CD1c-positive myeloid dendritic cell (primary cell): ENCODE results near the gene TMEM245.

ENCODE experiments used
- DNase-seq: peaks from one replicate; pipeline ENCODE4 v3.0.0-alpha.2; 2016; ENCODE audit errors: extremely low spot score

The TMEM245 gene

DNA sequence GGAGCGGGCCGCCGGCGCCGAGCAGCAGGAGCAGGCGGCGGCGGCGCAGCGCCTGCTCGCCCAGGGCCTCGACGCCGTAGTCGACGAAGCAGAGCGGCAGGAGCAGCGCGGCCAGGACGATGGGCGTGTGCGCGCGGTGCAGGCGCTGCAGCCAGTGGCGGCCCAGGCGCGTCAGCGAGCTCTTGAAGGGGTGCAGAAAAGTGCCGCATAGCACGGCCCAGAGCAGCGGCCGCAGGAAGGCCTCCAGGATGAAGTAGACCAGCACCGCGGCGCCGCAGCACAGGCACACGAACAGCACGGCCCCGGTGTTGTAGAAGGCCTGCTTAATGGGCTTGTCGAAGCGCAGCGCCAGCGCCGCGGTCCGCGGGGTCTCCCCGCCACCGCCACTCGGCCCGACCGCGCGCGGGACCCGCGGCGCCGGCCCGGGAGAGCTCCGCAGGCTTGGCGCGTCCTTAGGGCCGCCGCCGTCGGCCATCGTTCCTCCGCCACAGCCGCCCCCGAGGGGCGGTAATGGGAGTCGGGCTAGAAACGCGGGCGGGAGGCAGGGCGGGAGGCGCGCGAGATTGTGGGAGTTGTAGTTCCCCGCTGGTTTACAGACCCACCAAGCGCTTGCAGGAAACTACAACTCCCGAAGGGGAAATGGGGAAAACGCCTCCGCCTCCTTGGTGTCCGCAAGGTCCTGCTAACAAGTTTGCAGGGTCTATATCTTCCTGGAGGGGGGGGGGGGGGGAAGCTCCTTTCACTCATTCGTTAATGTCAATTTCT is at the start of gene TMEM245:
TSS of gene TMEM245 (minus strand) at position 509 of the 765 bp plus-strand sequence. CDS start at position 475, 34 bp downstream.
- peak; percentile 98 for DNase-seq

DNA sequence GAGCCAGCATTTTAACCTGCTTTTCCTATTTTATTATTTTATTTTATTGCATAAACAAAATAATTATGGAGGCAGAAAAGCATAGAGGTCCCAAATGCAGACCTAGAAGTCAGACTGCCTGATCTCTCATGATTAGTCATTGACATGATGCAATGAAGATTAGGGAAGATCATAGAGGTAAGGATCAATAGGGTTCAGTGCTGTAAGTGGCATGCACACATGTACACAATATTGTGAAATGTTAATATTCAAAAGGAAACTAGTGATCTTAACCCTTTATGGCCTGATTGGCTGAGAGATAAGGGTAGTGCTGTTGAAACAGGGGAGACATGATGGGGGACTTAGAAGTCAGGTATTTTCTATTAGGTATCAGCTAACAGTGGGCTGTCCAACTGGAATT is 48.4 kb upstream of the TMEM245 start:
- no peak for DNase-seq

DNA sequence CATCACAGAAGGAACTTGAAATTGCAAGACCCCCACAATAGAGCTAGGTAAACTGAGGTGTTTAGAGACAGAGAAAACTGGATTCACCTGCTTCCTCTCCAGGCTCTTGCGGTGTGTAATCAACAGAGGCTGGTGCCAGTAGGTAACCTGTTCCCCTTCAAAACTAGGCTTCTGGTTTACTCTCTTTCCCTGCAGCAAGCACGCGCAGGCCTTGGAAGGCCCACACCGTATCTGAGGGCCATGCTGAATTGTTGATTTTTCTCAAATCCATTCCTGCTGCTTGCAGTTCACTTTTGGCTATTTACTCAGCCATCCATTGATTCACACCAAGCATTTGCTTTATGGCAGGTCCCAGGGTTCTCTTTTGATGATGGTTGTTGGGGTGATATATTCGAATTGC is 48.0 kb upstream of the TMEM245 start:
- DNase-seq, result no peak

DNA sequence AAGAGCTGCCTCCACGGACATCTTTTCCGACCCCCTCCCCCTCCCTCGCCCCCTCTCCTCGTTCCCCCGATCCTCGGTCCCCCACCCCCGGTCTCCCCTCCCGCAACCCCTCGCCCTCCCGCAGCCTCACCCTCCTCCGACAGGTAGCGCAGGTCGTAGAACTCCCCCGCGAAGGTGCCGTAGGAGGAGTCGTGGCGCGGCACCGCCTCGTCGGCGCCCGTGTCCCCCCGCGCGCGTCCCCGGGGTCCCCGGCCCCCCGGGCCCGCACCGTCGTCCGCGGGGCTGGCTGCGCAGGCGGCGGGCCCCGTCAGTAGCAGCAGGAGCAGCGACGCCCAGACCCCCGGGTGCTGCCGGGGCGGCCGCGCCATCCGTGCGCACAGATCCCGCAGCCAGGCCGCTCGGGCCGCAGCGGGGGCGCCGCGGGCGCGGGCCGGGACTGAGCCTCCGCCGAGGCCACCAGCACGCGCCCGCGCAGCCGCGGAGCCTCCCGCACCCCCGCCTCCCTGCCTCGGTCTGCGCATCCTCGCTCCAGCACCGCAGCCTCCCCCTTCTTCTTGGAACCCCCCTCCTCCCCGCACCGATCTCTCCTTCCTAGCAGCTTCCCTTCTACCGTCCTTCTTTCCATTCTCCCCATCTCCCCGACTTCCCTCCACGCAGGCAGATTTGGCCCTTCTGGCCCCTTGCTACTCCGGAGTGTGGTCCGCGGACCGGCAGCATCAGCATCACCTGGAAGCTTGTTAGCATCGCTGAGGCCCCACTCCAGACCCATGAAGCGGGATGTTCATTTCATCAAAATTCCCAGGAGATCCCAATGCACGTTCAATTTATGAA is 47.2 kb upstream of the TMEM245 start, which contains the start of gene FRRS1L:
TSS of gene FRRS1L (minus strand) at position 479 of the 831 bp plus-strand sequence. CDS start at position 368, 111 bp downstream.
- no peak for DNase-seq

DNA sequence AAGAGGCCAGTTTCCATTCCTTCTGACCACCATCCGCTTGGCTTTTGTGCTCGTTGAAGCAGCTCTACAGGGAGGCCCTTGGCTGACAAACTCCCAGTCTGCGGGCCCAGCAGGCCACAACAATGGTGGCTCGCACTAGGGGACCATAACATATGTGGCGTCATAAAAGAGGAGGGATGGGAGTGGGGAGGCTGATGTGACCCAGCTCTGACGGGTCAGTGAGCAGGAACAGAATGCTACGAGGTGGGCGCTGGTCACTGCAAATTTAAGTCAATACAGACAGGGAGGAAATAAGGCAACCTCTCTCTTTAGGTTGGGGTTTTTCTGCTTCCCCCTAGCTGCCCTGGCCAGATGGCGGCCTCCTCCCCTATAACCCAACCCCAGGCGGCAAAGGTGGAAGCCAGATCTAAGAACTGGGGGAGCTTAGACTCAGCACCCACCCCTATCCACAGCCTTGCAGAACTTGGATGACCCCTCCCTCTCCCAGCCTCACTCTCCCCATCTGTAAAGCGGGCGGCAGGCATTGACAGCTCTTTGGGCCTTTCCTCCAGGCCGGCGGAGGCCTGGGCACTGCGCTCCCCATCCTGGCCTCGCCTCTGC is 46.5 kb upstream of the TMEM245 start:
- DNase-seq, result no peak

DNA sequence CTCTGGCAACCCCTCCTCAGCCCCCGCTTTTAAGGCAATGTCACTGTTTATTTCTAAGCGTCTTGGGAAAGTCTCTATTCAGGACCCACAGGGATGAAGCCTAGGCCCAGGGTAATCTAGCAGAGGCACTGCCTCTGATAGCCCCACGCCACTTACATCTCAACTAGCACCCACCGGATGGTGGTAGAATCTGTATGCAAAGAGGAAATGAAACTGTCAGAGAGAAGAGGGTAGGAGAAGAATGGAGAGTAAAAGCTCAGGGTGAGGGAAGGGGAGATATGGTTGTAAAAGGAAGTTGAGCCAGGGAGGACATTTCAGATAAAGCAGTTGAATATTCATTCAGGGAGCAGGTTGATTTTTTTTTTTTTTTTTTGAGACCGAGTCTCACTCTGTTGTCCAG is 44.3 kb upstream of the TMEM245 start:
- DNase-seq, result no peak

DNA sequence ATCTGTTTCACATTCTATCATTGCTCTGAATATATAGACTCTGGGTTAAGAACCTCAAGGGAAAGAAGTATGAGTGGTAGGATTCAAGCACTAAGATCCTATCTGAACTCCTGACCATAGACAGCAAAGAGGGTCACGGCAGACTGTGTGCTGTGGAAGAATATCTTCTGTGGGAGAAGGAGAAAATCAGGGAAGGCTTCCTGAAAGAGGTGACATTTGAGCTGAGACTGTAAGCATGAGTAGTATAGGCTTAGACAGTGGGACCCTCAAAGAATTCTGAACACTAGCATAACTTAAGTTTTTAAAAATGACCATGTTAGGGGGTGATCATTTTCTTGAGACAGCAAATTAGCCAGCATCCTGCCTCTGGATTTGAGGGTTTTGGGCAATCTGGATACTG is 43.4 kb upstream of the TMEM245 start:
- DNase-seq, result no peak

- no peak for DNase-seq
Observed at GRCh38 chr9:109162677-109163076, 42.9 kb upstream of the TMEM245 start.

DNA sequence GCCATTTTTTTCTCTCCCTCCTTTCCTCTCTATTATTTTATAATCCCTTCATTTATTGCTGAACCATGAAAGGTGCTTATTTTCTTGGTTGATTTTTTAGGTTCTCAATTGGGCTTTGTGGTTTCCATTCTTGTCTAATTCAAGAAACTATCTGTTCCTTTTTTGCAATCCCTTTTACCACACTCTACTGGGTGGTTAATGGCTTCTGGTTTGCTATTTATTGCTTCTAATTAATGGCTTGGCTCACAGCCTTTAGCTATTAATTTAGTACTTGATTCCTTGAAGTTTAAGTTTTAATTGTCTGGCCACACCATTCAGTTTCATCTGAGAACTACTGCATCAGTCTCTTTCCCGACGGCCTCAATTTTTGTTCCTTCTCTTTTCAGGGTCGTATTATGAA is 41.7 kb upstream of the TMEM245 start:
- DNase-seq, result no peak

GRCh38 chr9:109159583-109159982 is 39.8 kb upstream of the TMEM245 start:
- DNase-seq, result no peak

DNA sequence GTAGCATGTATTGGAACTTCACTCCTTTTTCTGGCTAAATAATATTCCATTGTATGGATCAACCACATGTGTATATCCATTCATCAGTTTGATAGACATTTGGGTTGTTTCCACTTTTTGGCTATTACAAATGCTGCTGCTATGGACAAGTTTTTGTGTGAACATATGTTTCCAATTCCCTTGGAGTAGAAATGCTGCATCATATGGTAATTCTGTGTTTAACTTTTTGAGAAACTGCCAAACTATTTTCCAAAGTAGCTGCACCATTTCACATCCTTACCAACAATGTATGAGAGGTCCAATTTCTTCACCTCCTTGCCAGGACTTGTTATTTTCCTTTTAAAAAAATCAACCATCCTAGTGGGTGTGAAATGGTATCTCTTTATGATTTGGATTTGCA is 38.9 kb upstream of the TMEM245 start:
- DNase-seq, result no peak

- no peak for DNase-seq
Observed at GRCh38 chr9:109156708-109157107, 37.0 kb upstream of the TMEM245 start.

DNA sequence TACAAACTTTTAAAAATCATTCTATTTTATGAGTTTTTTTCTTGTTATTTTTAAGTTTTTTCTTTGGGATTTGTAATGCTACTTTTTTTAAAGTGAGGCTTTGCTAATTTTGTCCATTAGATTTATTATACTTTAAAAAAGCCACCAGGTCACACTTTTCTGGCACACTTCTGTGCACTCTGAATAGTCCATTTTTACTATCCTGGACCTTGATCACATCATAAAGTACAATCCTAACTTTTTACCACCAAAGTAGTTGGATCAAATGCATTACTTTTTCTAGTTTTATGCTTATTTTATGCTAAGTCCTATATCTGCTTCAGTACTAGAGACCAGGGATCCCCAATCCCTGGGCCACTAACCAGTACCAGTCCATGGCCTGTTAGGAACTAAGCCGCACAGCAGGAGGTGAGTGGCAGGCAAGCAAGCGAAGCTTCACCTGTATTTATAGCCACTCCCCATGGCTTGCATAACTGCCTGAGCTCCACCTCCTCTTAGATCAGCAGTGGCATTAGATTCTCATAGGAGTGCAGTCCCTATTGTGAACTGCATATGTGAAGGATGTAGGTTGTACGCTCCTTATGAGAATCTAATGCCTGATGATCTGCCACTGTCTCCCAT is 31.3 kb upstream of the TMEM245 start:
- no peak for DNase-seq

DNA sequence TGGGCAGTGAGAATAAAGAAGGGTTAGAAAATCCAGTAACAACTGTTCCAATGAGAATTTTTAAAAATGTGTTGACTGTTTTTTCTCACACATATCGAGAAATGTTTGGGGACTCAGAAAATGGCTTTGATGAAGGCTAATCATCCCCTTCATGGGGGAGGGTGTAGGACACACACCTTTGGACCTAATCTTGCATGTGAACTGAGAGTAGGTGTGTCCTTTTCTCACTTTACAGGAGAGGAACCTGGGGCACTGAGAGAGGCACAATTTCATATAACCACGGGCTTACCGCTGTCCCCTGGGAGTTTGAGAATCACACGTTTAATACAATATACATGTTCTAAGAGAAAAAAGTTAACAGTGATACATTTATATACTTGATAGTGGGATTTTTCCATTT is 30.0 kb upstream of the TMEM245 start:
- DNase-seq, result no peak

DNA sequence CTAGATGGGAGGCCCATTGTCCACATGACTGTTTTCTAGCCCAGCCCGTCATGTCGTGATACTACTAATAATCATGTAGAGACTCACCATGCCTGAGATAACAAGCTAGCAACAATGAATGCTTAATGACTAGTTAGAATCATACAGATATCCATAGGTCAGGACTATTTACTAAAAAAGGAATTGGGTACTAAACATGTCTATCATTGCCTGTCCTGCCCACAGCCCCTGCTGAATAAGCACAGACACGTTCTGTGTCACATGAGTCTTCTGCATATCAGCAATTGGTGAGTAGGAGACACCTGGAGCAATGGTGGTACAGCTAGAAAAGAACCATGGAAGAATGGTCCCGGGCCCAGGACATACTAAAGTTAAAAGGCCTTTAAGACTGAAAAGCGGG is 29.3 kb upstream of the TMEM245 start:
- DNase-seq, result no peak

DNA sequence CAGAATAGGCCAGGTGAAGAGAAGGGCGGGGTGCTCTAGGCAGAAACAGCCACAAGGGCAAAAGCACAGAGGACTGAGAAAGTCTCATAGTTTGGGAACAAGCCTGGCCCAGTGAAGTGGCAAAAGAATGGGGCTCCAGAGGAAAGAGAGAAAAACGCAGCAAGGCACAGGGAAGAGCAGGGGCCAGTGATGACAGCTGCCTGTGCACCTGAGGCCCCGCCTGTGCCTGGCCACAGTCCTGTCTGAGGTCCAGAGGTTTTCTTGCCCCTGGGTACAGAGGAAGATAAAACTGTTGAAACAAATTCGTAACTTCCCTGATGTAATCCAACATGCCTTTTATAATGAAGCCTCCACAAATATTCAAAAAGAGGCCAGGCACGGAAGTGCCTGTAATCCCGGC is 25.3 kb upstream of the TMEM245 start:
- no peak for DNase-seq

- peak; percentile 40 for DNase-seq
Observed at GRCh38 chr9:109143881-109144562, 24.3 kb upstream of the TMEM245 start.

DNA sequence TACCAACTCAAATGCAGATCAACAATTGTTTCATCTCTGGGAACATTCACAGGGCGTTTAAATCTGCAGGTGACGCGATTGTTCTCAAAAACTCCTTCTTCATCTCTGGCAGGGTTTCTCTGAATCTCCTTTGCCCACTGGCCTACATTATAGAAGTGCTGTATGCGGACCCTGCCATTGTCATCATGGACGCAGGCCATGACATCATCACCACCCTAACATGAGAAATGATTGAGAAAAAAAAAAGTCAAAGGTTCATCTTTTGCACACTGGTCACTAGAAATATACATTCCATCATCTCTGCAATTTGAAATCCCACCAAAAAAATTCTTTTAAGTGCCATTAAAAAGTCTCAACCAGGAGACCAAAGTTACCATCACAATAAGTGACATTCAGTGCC is 21.6 kb upstream of the TMEM245 start:
- no peak for DNase-seq

DNA sequence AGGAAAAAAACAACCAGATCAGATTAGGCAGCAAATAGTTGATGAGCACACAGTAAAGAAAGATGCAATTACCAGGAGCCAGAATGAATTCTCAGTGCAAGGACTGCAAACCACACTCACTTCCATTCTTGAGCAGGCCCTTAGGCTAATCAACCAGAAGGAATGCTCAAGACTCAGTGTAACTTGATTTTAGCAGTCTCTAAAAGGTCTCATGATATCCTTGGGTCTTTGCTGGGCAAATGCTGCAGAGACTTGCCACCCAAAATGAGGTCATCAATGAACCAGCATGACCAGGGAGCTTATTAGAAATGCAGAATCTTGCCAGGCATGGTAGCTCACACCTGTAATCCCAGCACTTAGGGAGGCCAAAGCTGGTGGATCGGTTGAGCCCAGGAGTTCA is 20.1 kb upstream of the TMEM245 start:
- no peak for DNase-seq

DNA sequence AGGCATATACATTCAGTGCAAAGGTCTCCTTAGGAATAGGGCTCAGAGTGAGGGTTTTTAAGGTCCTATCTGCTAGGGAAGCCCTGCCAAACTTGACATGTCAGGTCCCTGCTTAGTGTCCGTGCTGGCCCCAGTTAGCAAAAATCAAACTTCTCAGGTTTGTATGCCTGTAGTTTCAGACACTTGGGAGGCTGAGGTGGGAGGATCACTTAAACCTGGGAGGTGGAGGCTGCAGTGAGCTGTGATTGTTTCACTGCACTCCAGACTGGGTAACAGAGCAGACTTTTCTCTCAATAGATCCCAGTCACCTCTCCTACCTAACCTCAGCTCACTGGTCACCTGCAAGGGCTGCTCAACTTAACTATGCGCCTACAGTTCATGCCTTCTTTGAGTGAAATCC is 18.7 kb upstream of the TMEM245 start:
- DNase-seq, result no peak

DNA sequence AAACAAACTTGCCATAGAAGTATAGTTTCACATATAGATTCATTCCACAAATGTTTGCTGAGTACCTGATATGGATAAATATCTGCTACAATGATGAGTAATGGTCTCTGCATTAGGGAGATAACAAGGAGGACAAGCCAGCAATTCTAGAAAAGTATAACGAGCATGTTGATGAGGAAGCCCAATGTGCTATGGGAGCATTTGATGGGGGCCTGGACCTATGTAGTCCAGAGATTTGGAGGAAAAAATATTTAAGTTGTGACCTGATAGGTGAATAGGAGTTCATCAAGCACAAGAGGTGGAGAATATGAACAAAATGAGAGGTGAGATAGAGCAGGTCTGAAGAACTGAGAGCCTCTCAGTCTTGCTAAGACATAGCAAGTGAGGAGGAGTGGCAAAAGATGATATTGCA is 14.4 kb upstream of the TMEM245 start:
- no peak for DNase-seq

- no peak for DNase-seq
Observed at GRCh38 chr9:109133533-109133932, 13.8 kb upstream of the TMEM245 start.
